AG08396 (cell line): Measurements from ENCODE around the gene TULP4.
A peak's percentile ranks its signal among the peaks of the same experiment; 100 is the strongest.

ENCODE experiments used
- DNase-seq: peaks from one replicate; pipeline ENCODE4 v3.0.0; 2012; ENCODE audit warnings: low spot score, mixed read lengths

The TULP4 gene

GRCh38 chr6:158559338-158559894 is 247.2 kb downstream of the TULP4 start:
- DNase-seq: no peak

GRCh38 chr6:158559895-158560835 is 247.9 kb downstream of the TULP4 start, which contains the start of gene TMEM181:
TMEM181 (plus strand) TSS chr6:158560091; CDS start chr6:158560225, 134 bp downstream.
- DNase-seq: peak; percentile 94

- DNase-seq: peak; percentile 50
These were observed 248.6 kb downstream of the TULP4 start for GRCh38 chr6:158560836-158561320.
